K562 (cell line): ENCODE data around the gene LHX3. TPM values are rescaled to one million over a fixed set of nuclear protein-coding genes. Genes with fewer than 3 reads are reported as not detected.

Source experiments
- AFF4 ChIP-seq: sonication (generic); formaldehyde crosslinking; IDR thresholded peaks from 2 replicates; pipeline ENCODE4 v1.8.0; 2023; ENCODE audit warnings: mild to moderate bottlenecking, missing genetic modification reagents
- ARID4B ChIP-seq: sonication (generic); formaldehyde crosslinking; IDR thresholded peaks from 2 replicates; pipeline ENCODE4 v1.8.0; 2022; ENCODE audit warnings: mild to moderate bottlenecking, missing genetic modification reagents
- BDP1 ChIP-seq: IDR thresholded peaks from 3 replicates; pipeline ENCODE4 v1.6.1; 2011; ENCODE audit not compliant: insufficient read length, insufficient read depth
- BRCA1 ChIP-seq, 2 experiments: fragments of 450-650 bp in 1 of 2; sonication (generic) in 1 of 2; formaldehyde crosslinking in 1 of 2; IDR thresholded peaks; 2 replicates each; pipeline versions ENCODE4 v1.5.0 to v1.6.1; 2017 to 2020; ENCODE audit warnings: mild to moderate bottlenecking in 1 of 2, missing genetic modification reagents in 1 of 2
- CHCHD3 ChIP-seq: fragments of 250-450 bp; sonication (Bioruptor Pico); IDR thresholded peaks from 2 replicates; pipeline ENCODE4 v2.1.2; 2022; ENCODE audit warnings: mild to moderate bottlenecking
- CTCF ChIP-seq, 3 experiments: IDR thresholded peaks in 2 of 3; conservative IDR thresholded peaks in 1 of 3; 2 replicates each; pipeline ENCODE4 v1.5.1; 2011 to 2012; ENCODE audit warnings: low read length in 3 of 3, mild to moderate bottlenecking in 3 of 3, control low read depth in 2 of 3, improper control_type of control experiment in 1 of 3, inconsistent platforms in 1 of 3, low read depth in 1 of 3, mixed read lengths in 1 of 3, moderate library complexity in 1 of 3; ENCODE audit not compliant: insufficient read depth in 2 of 3
- DNMT1 ChIP-seq: fragments of 450-650 bp; IDR thresholded peaks from 2 replicates; pipeline ENCODE4 v1.6.1; 2016; ENCODE audit warnings: antibody characterized with exemption, mild to moderate bottlenecking
- IFI16 ChIP-seq: fragments of 250-450 bp; sonication (Bioruptor Pico); IDR thresholded peaks from 2 replicates; pipeline ENCODE4 v2.1.2; 2022; ENCODE audit warnings: mild to moderate bottlenecking, inconsistent platforms
- KDM2B ChIP-seq: fragments of 250-450 bp; sonication (Bioruptor Pico); IDR thresholded peaks from 2 replicates; pipeline ENCODE4 v1.8.0; 2021; ENCODE audit warnings: mild to moderate bottlenecking, moderate library complexity
- NFXL1 ChIP-seq: fragments of 450-650 bp; formaldehyde crosslinking; IDR thresholded peaks from 2 replicates; pipeline ENCODE4 v1.4.0; 2021; ENCODE audit warnings: mild to moderate bottlenecking
- POLR2AphosphoS5 ChIP-seq: IDR thresholded peaks from 2 replicates; pipeline ENCODE4 v1.6.1; 2011; ENCODE audit warnings: mild to moderate bottlenecking, low read depth, low read length, moderate library complexity; ENCODE audit not compliant: control insufficient read depth, insufficient read depth
- POLR2B ChIP-seq: fragments of 450-650 bp; IDR thresholded peaks from 2 replicates; pipeline ENCODE4 v1.6.1; 2018; ENCODE audit warnings: low read depth; ENCODE audit not compliant: partially characterized antibody
- RHOXF2B ChIP-seq: fragments of 250-450 bp; sonication (Bioruptor Pico); conservative IDR thresholded peaks from 2 replicates; pipeline ENCODE4 v1.5.1; 2021
- SAFB ChIP-seq: fragments of 200-400 bp; formaldehyde crosslinking; IDR thresholded peaks from 2 replicates; pipeline ENCODE4 v1.6.1; 2017; ENCODE audit warnings: low read depth, low read length, borderline replicate concordance
- ZNF184 ChIP-seq: sonication (generic); formaldehyde crosslinking; IDR thresholded peaks from 2 replicates; pipeline ENCODE4 v1.5.0; 2020; ENCODE audit warnings: missing genetic modification reagents
- ZNF3 ChIP-seq: fragments of 250-450 bp; sonication (Bioruptor Pico); IDR thresholded peaks from 2 replicates; pipeline ENCODE4 v1.5.0; 2021; ENCODE audit warnings: mild to moderate bottlenecking, moderate library complexity
- ZNF77 ChIP-seq: fragments of 250-450 bp; sonication (Bioruptor Pico); IDR thresholded peaks from 2 replicates; pipeline ENCODE4 v1.5.0; 2020
- polyA plus RNA-seq, 8 experiments: library from polyadenylated mRNA; depleted of rRNA in 4 of 8; stranded (reverse) in 5 of 8; unstranded in 3 of 8; fragments of >200 nt; fragmentation: Nextera tagmentation in 2 of 8; fragmentation: Illumina TruSeq in 1 of 8; extraction: Ambion mirVana in 2 of 8; extraction: Trizol in 1 of 8; gene quantifications; 2 replicates each; pipeline versions ENCODE4 v1.2.1 to v1.2.3, GENCODE V29; 2011 to 2014; ENCODE audit warnings: inconsistent platforms in 1 of 8, missing spikeins in 1 of 8
- total RNA-seq, 7 experiments: library from RNA; depleted of rRNA in 6 of 7; stranded (reverse); fragments of >200 nt in 6 of 7; fragmentation: Illumina TruSeq in 2 of 7; extraction: Trizol in 2 of 7; gene quantifications; 2 replicates each; pipeline versions ENCODE4 v1.2.1 to v1.2.3, GENCODE V29; 2011 to 2021; ENCODE audit warnings: low replicate concordance in 1 of 7

Gene LHX3
- total and polyA plus RNA-seq, 9 of the 15 experiments (the other 6 are each of a cell fraction or from before 2014, with no cell fraction given): 0.09 TPM; not detected in 8

- no peak for TF ChIP-seq CTCF (IDR thresholded peaks at IDR 0.05 in 2 of 3, conservative IDR thresholded peaks at IDR 0.05 in 1 of 3; ENCODE audit: insufficient read depth in 2 of 3, low read depth in 1 of 3, low read length in 3 of 3)
- TF ChIP-seq POLR2B: no peak
- no peak for TF ChIP-seq DNMT1
- TF ChIP-seq BDP1: no peak
- TF ChIP-seq ZNF77 (CRISPR knock-in tag): no peak
- no peak for TF ChIP-seq RHOXF2B (CRISPR knock-in tag)
- TF ChIP-seq KDM2B (CRISPR knock-in tag): no peak
- no peak for TF ChIP-seq NFXL1 (CRISPR knock-in tag)
- no peak for TF ChIP-seq SAFB
- TF ChIP-seq ZNF184 (CRISPR knock-in tag): no peak
- TF ChIP-seq AFF4: no peak
- TF ChIP-seq POLR2AphosphoS5: peak; percentile 90
- TF ChIP-seq ZNF3: no peak
- TF ChIP-seq BRCA1 (IDR thresholded peaks at IDR 0.05): no peak
- no peak for TF ChIP-seq BRCA1 (CRISPR knock-in tag; IDR thresholded peaks at IDR 0.05)
- no peak for TF ChIP-seq CHCHD3 (CRISPR knock-in tag)
- TF ChIP-seq ARID4B (CRISPR knock-in tag): no peak
- TF ChIP-seq IFI16 (CRISPR knock-in tag): no peak
Observed at GRCh38 chr9:136237486-136238341, 32.8 kb upstream of the LHX3 start (continued).
